B cell (primary cell): ENCODE measurements around the gene MYO1E.

ENCODE experiments used
- CTCF ChIP-seq: fragments of 200-600 bp; IDR thresholded peaks from one replicate; pipeline ENCODE4 v1.8.0; 2022; ENCODE audit warnings: antibody characterized with exemption, mild to moderate bottlenecking
- EZH2 ChIP-seq: IDR thresholded peaks from 2 replicates; pipeline ENCODE4 v1.6.1; 2012; ENCODE audit warnings: borderline replicate concordance, low read depth, mild to moderate bottlenecking, moderate library complexity, low read length; ENCODE audit not compliant: insufficient read depth, poor library complexity, severe bottlenecking

GRCh38 chr15:59104602-59104911 is 268.1 kb downstream of the MYO1E start:
- TF ChIP-seq CTCF, result no peak
- no peak for TF ChIP-seq EZH2
